SK-N-DZ (cell line): ENCODE measurements around the gene LRGUK.
"Not testable (repeated sequence)": the region's sequence is repeated elsewhere in the genome, so short reads cannot be mapped to it uniquely, and the experiment has no call there.

Source experiments
- DNase-seq: peaks from one replicate; pipeline ENCODE4 v3.0.0-alpha.2; 2015; ENCODE audit warnings: low spot score

LRGUK gene

GRCh38 chr7:134186027-134186426 is 58.9 kb downstream of the LRGUK start:
- no peak for DNase-seq

- no peak for DNase-seq
These were observed 59.7 kb downstream of the LRGUK start for GRCh38 chr7:134186801-134187200.

- DNase-seq = no peak
These were observed 60.8 kb downstream of the LRGUK start for GRCh38 chr7:134187893-134188292.

- no peak for DNase-seq
These were observed 61.2 kb downstream of the LRGUK start for GRCh38 chr7:134188311-134188710.

- DNase-seq = no peak
These were observed 62.4 kb downstream of the LRGUK start for GRCh38 chr7:134189559-134189958.

GRCh38 chr7:134191876-134192275 is 64.7 kb downstream of the LRGUK start:
- no peak for DNase-seq

GRCh38 chr7:134193240-134193639 is 66.1 kb downstream of the LRGUK start:
- no peak for DNase-seq

GRCh38 chr7:134195252-134195651 is 68.1 kb downstream of the LRGUK start:
- DNase-seq = no peak

- DNase-seq = no peak
These were observed 69.3 kb downstream of the LRGUK start for GRCh38 chr7:134196439-134196838.

GRCh38 chr7:134197345-134197744 is 70.2 kb downstream of the LRGUK start:
- DNase-seq = no peak

- DNase-seq = no peak
These were observed 73.8 kb downstream of the LRGUK start for GRCh38 chr7:134200970-134201369.

GRCh38 chr7:134201569-134202261 is 74.6 kb downstream of the LRGUK start:
- DNase-seq = no peak

GRCh38 chr7:134203186-134203889 is 76.2 kb downstream of the LRGUK start:
- no peak for DNase-seq

GRCh38 chr7:134209322-134210015 is 82.3 kb downstream of the LRGUK start:
- DNase-seq = no peak

GRCh38 chr7:134210227-134210626 is 83.1 kb downstream of the LRGUK start:
- no peak for DNase-seq

GRCh38 chr7:134210976-134211663 is 84.0 kb downstream of the LRGUK start:
- no peak for DNase-seq

GRCh38 chr7:134211817-134212216 is 84.7 kb downstream of the LRGUK start:
- DNase-seq = no peak

GRCh38 chr7:134212576-134213546 is 85.7 kb downstream of the LRGUK start:
- no peak for DNase-seq

GRCh38 chr7:134220236-134220635 is 93.1 kb downstream of the LRGUK start:
- no peak for DNase-seq

GRCh38 chr7:134231296-134231695 is 104.2 kb downstream of the LRGUK start:
- not testable (repeated sequence) for DNase-seq

GRCh38 chr7:134234216-134234615 is 107.1 kb downstream of the LRGUK start:
- DNase-seq = no peak
